Measurements from ENCODE around the gene FAM20C. TPM values are rescaled to one million over a fixed set of nuclear protein-coding genes. Genes with fewer than 3 reads are reported as not detected.
"Not testable (repeated sequence)": the region's sequence is repeated elsewhere in the genome, so short reads cannot be mapped to it uniquely, and the experiment has no call there.

Gene FAM20C
- total RNA-seq, 2 donors from 2014 or later = 1.4 to 2.8 TPM

DNA sequence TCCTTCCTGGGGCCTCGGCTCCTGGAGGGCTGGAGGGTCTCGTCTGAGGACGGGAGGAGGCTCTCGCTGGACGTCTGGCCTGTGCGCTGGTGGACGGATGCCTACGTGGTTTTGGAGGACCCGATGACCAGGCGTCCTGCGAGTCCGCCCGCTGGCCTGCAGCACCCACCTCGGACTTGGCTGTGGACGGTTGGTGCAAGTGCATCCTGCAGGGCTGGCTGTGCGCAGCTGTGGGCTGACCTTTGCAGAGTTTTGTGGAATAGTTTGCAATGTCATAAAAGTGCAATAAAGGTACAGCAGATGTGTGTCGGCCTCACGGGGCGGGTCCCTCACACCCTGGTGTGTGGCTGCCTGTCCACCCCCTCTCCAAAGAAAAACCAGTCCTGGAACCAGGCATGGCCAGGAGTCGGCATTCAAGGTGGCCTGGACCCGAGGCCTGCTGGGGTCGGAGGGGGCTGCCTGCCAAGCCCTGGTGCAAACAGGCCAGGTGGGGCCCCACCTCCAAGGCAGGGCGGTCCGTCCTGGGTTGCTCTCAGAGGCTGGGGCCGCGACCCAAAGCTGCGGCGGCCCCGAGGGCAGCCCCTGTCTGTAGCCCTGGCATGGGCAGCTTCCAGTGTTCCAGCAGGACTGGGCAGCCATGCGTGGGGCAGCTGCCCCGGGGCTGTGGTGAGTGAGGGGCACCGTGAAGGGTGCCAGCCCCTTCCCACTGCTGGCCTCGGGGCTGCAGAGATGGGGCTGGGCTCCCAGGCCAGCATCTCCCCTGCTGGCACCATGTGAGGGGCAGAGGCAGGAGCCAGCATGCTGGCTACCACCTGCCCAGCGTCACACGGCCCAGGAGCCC lies 68.3 kb downstream of the FAM20C start:
- Mint-ChIP-seq H3K36me3 (ENCODE audit: low read depth) (peaks cover 3% of the 10 kb centered on the region), H3K27ac (no peak overlapping the region), H3K4me1 (no peaks in the 10 kb centered on the region), H3K27me3 (no peaks in the 10 kb centered on the region), H3K4me3 (no peak overlapping the region)
- H3K9me3 ChIP-seq (ENCODE audit: control insufficient read depth, low read length, poor library complexity, severe bottlenecking) = no peaks in the 10 kb centered on the region
- ATAC-seq = no peak
- DNase-seq = no peak

DNA sequence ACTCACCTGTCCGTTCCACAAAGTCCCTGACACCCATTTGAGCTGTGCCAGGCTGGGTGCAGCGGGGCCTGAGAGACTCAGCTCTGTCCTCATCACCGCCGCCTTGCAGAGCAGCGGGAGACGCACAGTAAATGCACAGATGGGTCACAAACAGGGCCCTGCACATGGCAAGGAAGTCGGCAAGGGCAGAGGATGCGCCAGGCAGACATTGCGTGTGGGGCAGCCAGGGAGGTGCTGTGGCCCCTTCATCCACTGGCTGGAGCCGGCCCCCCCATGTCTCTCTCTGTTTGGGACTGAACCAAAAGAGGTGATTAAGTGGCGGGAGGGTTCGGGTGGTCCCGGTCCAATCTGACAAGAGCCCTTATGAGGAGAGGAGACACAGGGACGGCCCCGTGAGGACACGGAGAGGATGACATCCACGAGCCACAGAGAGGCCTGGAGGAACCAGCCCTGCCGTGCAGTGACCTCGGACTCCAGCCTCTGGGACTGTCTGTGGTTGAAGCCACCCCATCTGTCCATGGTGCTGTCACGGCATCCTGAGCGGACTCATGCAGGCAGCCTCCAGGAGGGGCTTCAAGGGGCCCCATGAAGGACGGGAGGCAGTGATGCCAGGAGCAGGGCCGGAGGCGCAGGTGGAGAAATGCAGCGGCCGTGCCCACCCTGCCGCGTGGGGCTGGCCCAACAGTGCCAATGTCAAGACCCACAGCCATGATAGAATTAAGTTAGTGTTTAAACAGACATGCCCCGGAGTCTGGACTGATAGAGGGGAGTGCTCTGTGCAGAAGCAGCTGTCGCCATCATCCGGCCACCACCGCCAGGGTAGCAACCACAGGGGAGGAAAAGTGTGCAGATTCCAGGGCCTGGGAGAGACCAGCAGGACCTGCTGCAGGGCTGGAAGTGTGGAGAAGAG lies 69.2 kb downstream of the FAM20C start:
- no peak overlapping the region for H3K4me3 Mint-ChIP-seq
- peak overlapping the region; percentile 65 for H3K27ac Mint-ChIP-seq
- H3K36me3 Mint-ChIP-seq (ENCODE audit: low read depth) = peaks cover 3% of the 10 kb centered on the region
- H3K27me3 Mint-ChIP-seq = no peaks in the 10 kb centered on the region
- DNase-seq = no peak
- no peaks in the 10 kb centered on the region for H3K4me1 Mint-ChIP-seq
- H3K9me3 ChIP-seq (ENCODE audit: control insufficient read depth, low read length, poor library complexity, severe bottlenecking) = no peaks in the 10 kb centered on the region
- no peak for ATAC-seq

DNA sequence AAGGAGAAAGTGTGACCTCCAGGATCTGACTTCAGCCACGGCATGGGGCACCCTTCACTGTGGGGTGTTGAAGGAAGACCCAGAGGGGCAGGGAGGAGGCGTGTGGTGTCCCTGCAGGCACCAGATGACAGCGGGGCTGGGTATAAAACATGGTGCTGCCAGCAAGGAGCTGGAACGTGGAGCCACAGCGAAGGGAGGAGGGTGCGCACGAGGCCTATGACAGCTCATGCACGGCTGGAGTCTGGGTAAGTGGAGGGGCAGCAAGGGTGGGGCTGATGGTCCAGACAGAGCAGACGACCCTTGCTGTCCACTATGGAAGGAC lies 69.8 kb downstream of the FAM20C start:
- no peaks in the 10 kb centered on the region for H3K9me3 ChIP-seq (ENCODE audit: control insufficient read depth, low read length, poor library complexity, severe bottlenecking)
- Mint-ChIP-seq H3K4me1 (peaks cover under 1% of the 10 kb centered on the region), H3K36me3 (ENCODE audit: low read depth) (peaks cover 3% of the 10 kb centered on the region), H3K27ac (peak overlapping the region; percentile 65), H3K27me3 (no peaks in the 10 kb centered on the region), H3K4me3 (no peak overlapping the region)
- DNase-seq (no peak), ATAC-seq (no peak)

DNA sequence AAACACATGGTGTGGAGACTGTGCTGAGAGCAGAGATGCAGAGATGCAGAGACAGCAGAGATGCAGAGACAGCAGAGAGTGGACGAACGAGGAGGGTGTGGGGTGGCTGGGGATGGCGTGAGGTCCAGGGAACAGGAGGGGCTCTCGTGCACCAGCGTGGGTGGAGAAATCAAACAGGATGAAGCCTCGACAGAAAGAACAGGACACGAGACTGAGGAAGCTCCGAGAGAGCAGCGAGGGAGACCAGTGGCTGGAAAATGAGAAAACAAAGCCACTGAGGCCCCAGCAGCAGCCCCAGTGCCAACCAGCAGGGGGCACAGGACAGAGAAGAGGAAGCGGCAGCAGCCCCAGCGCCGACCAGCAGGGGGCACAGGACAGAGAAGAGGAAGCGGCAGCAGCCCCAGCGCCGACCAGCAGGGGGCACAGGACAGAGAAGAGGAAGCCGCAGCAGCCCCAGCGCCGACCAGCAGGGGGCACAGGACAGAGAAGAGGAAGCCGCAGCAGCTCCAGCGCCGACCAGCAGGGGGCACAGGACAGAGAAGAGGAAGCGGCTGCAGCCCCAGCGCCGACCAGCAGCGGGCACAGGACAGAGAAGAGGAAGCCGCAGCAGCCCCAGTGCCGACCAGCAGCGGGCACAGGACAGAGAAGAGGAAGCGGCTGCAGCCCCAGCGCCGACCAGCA lies 70.4 kb downstream of the FAM20C start:
- peak overlapping the region; percentile 65 for H3K27ac Mint-ChIP-seq
- not testable (repeated sequence) for ATAC-seq; H3K27me3 Mint-ChIP-seq; H3K9me3 ChIP-seq (ENCODE audit: control insufficient read depth, low read length, poor library complexity, severe bottlenecking); DNase-seq; H3K36me3 Mint-ChIP-seq (ENCODE audit: low read depth); H3K4me1 Mint-ChIP-seq
- peak overlapping the region; percentile 49 for H3K4me3 Mint-ChIP-seq

DNA sequence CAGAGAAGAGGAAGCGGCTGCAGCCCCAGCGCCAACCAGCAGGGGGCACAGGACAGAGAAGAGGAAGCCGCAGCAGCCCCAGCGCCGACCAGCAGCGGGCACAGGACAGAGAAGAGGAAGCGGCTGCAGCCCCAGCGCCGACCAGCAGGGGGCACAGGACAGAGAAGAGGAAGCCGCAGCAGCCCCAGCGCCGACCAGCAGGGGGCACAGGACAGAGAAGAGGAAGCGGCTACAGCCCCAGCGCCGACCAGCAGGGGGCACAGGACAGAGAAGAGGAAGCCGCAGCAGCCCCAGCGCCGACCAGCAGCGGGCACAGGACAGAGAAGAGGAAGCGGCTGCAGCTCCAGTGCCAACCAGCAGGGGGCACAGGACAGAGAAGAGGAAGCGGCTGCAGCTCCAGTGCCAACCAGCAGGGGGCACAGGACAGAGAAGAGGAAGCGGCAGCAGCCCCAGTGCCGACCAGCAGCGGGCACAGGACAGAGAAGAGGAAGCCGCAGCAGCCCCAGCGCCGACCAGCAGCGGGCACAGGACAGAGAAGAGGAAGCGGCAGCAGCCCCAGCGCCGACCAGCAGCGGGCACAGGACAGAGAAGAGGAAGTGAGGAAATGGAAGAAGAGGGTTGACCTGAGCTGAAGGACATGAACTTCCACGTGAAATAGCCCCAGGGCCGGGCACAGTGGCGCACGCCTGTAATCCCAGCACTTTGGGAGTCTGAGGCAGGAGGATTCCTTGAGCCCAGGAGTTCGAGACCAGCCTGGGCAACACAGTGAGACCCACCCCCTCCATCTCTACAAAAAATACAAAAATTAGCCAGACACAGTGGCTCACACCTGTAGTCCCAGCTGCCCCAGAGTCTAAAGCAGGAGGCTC lies 71.3 kb downstream of the FAM20C start:
- H3K9me3 ChIP-seq (ENCODE audit: control insufficient read depth, low read length, poor library complexity, severe bottlenecking); ATAC-seq; H3K27me3 Mint-ChIP-seq; H3K4me1 Mint-ChIP-seq; H3K27ac Mint-ChIP-seq; H3K36me3 Mint-ChIP-seq (ENCODE audit: low read depth): not testable (repeated sequence)
- peak in 2 of 3 donors; percentile 38 to 68 for DNase-seq
- H3K4me3 Mint-ChIP-seq = peak overlapping the region; percentile 3

GRCh38 chr7:264541-265191 lies 72.3 kb downstream of the FAM20C start:
- ATAC-seq (no peak), DNase-seq (no peak)
- Mint-ChIP-seq H3K27ac (no peak overlapping the region), H3K36me3 (ENCODE audit: low read depth) (no peaks in the 10 kb centered on the region), H3K4me1 (peaks cover 2% of the 10 kb centered on the region), H3K27me3 (no peaks in the 10 kb centered on the region), H3K4me3 (no peak overlapping the region)
- no peaks in the 10 kb centered on the region for H3K9me3 ChIP-seq (ENCODE audit: control insufficient read depth, low read length, poor library complexity, severe bottlenecking)

DNA sequence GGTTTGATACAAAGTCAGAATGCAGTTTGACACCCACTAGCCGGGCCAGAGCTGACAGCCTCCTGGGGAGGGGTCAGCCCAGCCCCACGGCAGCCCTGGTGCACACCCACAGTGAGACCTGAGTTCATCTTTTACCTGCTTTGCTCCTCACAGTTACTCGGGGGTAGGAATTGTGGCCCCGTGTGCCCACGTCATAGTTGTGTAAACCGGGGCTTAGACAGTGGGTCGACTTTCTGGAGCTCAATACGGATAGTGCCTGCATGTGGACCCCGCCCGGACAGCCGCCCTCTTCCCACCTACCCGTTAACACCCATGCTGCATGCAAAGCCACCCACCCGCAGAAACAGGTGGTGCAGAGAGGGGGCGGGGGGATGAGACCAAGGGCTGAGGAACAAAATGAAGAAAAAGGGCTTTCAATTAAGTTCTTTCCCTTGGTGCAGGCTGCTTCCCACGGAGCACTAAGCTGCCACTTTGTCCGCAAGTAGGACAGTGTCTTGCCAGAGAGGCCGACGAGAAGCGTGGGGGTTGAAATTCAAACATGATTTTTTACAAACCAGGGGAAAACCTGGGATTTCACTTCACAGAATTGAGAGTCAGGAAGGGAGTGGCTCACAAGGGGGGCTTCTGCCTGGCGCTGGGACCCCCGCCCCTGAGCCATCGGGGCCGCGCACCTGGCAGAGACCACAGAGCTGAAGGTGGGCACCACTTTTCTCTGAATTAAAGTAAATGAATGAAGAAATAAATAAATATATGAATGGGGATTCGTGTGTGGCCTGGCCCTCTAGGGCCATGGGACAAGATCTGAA lies 73.0 kb downstream of the FAM20C start:
- Mint-ChIP-seq H3K27me3 (no peaks in the 10 kb centered on the region), H3K36me3 (ENCODE audit: low read depth) (no peaks in the 10 kb centered on the region), H3K27ac (no peak overlapping the region), H3K4me1 (peaks cover 2% of the 10 kb centered on the region), H3K4me3 (no peak overlapping the region)
- ATAC-seq = no peak
- no peaks in the 10 kb centered on the region for H3K9me3 ChIP-seq (ENCODE audit: control insufficient read depth, low read length, poor library complexity, severe bottlenecking)
- no peak for DNase-seq

- no peak for ATAC-seq
- peaks cover 2% of the 10 kb centered on the region for H3K4me1 Mint-ChIP-seq
- H3K27ac Mint-ChIP-seq = no peak overlapping the region
- H3K9me3 ChIP-seq (ENCODE audit: control insufficient read depth, low read length, poor library complexity, severe bottlenecking) = no peaks in the 10 kb centered on the region
- no peaks in the 10 kb centered on the region for H3K36me3 Mint-ChIP-seq (ENCODE audit: low read depth)
- DNase-seq = no peak
- H3K4me3 Mint-ChIP-seq = no peak overlapping the region
- H3K27me3 Mint-ChIP-seq = no peaks in the 10 kb centered on the region
These were observed 73.9 kb downstream of the FAM20C start for GRCh38 chr7:265998-266850.

- no peaks in the 10 kb centered on the region for H3K36me3 Mint-ChIP-seq (ENCODE audit: low read depth)
- ATAC-seq (no peak), DNase-seq (no peak)
- H3K4me1 Mint-ChIP-seq = peaks cover 2% of the 10 kb centered on the region
- no peaks in the 10 kb centered on the region for H3K27me3 Mint-ChIP-seq
- H3K9me3 ChIP-seq (ENCODE audit: control insufficient read depth, low read length, poor library complexity, severe bottlenecking) = no peaks in the 10 kb centered on the region
- no peak overlapping the region for H3K27ac Mint-ChIP-seq
- H3K4me3 Mint-ChIP-seq = peak overlapping the region; percentile 39
These were observed 74.8 kb downstream of the FAM20C start for GRCh38 chr7:266851-267840.

- no peak for ATAC-seq
These were observed 76.6 kb downstream of the FAM20C start for GRCh38 chr7:268991-269390.

More at GRCh38 chr7:268991-269390, 76.6 kb downstream of the FAM20C start:
- no peak overlapping the region for H3K4me3 Mint-ChIP-seq
- H3K27ac Mint-ChIP-seq = no peak overlapping the region
- no peaks in the 10 kb centered on the region for H3K36me3 Mint-ChIP-seq (ENCODE audit: low read depth)
- no peak for DNase-seq
- H3K4me1 Mint-ChIP-seq = peaks cover 2% of the 10 kb centered on the region
- no peaks in the 10 kb centered on the region for H3K27me3 Mint-ChIP-seq
- no peaks in the 10 kb centered on the region for H3K9me3 ChIP-seq (ENCODE audit: control insufficient read depth, low read length, poor library complexity, severe bottlenecking)

All from T-helper 17 cell (primary cell).